ENCODE results near the gene EFNA5.

DNA sequence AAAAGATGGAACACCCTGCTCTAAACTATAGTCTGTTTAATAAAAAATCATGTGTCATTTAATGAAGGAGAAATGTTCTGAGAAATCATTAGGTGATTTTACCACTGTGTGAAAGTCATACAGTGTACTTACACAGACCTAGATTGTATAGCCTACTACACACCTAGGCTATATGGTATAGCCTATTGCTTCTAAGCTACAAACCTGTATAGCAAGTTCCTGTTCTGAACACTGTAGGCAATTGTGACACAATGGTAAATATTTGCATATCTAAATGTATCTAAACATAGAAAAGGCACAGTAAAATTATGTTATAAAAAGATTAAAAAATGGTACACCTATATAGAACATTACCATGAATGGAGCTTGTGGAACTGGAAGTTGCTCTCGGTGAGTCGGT lies 40.6 kb downstream of the EFNA5 start:
- no peak for TF ChIP-seq POLR2A (IDR thresholded peaks at IDR 0.05; ENCODE audit: low read depth)
- TF ChIP-seq, protein P1, sequence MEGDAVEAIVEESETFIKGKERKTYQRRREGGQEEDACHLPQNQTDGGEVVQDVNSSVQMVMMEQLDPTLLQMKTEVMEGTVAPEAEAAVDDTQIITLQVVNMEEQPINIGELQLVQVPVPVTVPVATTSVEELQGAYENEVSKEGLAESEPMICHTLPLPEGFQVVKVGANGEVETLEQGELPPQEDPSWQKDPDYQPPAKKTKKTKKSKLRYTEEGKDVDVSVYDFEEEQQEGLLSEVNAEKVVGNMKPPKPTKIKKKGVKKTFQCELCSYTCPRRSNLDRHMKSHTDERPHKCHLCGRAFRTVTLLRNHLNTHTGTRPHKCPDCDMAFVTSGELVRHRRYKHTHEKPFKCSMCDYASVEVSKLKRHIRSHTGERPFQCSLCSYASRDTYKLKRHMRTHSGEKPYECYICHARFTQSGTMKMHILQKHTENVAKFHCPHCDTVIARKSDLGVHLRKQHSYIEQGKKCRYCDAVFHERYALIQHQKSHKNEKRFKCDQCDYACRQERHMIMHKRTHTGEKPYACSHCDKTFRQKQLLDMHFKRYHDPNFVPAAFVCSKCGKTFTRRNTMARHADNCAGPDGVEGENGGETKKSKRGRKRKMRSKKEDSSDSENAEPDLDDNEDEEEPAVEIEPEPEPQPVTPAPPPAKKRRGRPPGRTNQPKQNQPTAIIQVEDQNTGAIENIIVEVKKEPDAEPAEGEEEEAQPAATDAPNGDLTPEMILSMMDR (IDR thresholded peaks at IDR 0.05), result no peak
